KMS-11 (cell line): Measurements from ENCODE around the gene TOX2.

Experiments
- H2AFZ ChIP-seq: fragments of 200-600 bp; sonication (generic); 2 replicates; pipeline ENCODE4 v1.6.1; 2016; ENCODE audit warnings: antibody characterized with exemption, mixed run types, low read depth
- H3K27ac ChIP-seq: fragments of 200-600 bp; sonication (generic); 2 replicates; pipeline ENCODE4 v1.6.1; 2016; ENCODE audit warnings: mild to moderate bottlenecking, mixed run types
- H3K27me3 ChIP-seq: fragments of 200-600 bp; sonication (generic); 2 replicates; pipeline ENCODE4 v1.6.1; 2017; ENCODE audit warnings: mild to moderate bottlenecking, low read depth, mixed run types, moderate library complexity; ENCODE audit not compliant: insufficient read depth
- H3K36me3 ChIP-seq: fragments of 200-600 bp; sonication (generic); 2 replicates; pipeline ENCODE4 v1.6.1; 2017; ENCODE audit warnings: mild to moderate bottlenecking, mixed run types; ENCODE audit not compliant: insufficient read depth
- H3K4me1 ChIP-seq: fragments of 200-600 bp; sonication (generic); 2 replicates; pipeline ENCODE4 v1.6.1; 2016; ENCODE audit warnings: mild to moderate bottlenecking, low read depth, mixed run types; ENCODE audit not compliant: poor library complexity, severe bottlenecking
- H3K4me2 ChIP-seq: fragments of 200-600 bp; sonication (generic); 2 replicates; pipeline ENCODE4 v1.7.0; 2016; ENCODE audit warnings: mild to moderate bottlenecking, mixed run types
- H3K4me3 ChIP-seq: fragments of 200-600 bp; sonication (generic); IDR thresholded peaks from 2 replicates; pipeline ENCODE4 v1.6.1; 2017; ENCODE audit warnings: low read depth, low read length, mixed read lengths; ENCODE audit not compliant: insufficient read depth
- H3K79me2 ChIP-seq: fragments of 200-600 bp; sonication (generic); 2 replicates; pipeline ENCODE4 v1.6.1; 2016; ENCODE audit warnings: low read depth, mixed run types; ENCODE audit not compliant: insufficient read depth
- H3K9ac ChIP-seq: fragments of 200-600 bp; sonication (generic); 2 replicates; pipeline ENCODE4 v1.6.1; 2016; ENCODE audit warnings: mild to moderate bottlenecking, mixed run types
- H4K20me1 ChIP-seq: fragments of 200-600 bp; sonication (generic); 2 replicates; pipeline ENCODE4 v1.6.1; 2016; ENCODE audit warnings: mild to moderate bottlenecking, mixed run types; ENCODE audit not compliant: insufficient read depth
- CTCF ChIP-seq: fragments of 200-600 bp; sonication (generic); conservative IDR thresholded peaks from 2 replicates; pipeline ENCODE4 v1.6.1; 2017; ENCODE audit warnings: low read depth, mild to moderate bottlenecking, antibody characterized with exemption, low read length, moderate library complexity, mixed read lengths

Gene TOX2

GRCh38 chr20:43904827-43905177, 9.8 kb upstream of the TOX2 start:
- TF ChIP-seq CTCF = no peak
- H3K36me3 ChIP-seq = no peaks in the 10 kb centered on the region
- no peaks in the 10 kb centered on the region for H3K27me3 ChIP-seq
- no peak overlapping the region for H2AFZ ChIP-seq
- H3K4me1 ChIP-seq = no peaks in the 10 kb centered on the region
- H3K79me2 ChIP-seq = no peaks in the 10 kb centered on the region
- no peak overlapping the region for H3K4me3 ChIP-seq
- no peak overlapping the region for H3K4me2 ChIP-seq
- H3K9ac ChIP-seq = no peak overlapping the region
- no peak overlapping the region for H3K27ac ChIP-seq
- no peaks in the 10 kb centered on the region for H4K20me1 ChIP-seq

- no peaks in the 10 kb centered on the region for H4K20me1 ChIP-seq
- no peak for TF ChIP-seq CTCF
Measured at GRCh38 chr20:43906505-43907034, 8.1 kb upstream of the TOX2 start.

GRCh38 chr20:43909211-43909610, 5.4 kb upstream of the TOX2 start:
- Histone ChIP-seq H3K4me3 (no peak overlapping the region), H3K4me2 (no peak overlapping the region), H4K20me1 (no peaks in the 10 kb centered on the region), H3K27ac (no peak overlapping the region), H3K79me2 (no peaks in the 10 kb centered on the region), H3K9ac (no peak overlapping the region), H3K4me1 (peaks cover 19% of the 10 kb centered on the region), H2AFZ (no peak overlapping the region), H3K36me3 (no peaks in the 10 kb centered on the region), H3K27me3 (no peaks in the 10 kb centered on the region)
- no peak for TF ChIP-seq CTCF

More at GRCh38 chr20:43906505-43907034, 8.1 kb upstream of the TOX2 start:
- no peak overlapping the region for H3K27ac ChIP-seq
- peaks cover 12% of the 10 kb centered on the region for H3K4me1 ChIP-seq
- H2AFZ ChIP-seq = no peak overlapping the region
- H3K79me2 ChIP-seq = no peaks in the 10 kb centered on the region
- H3K27me3 ChIP-seq = no peaks in the 10 kb centered on the region
- H3K4me2 ChIP-seq = no peak overlapping the region
- no peak overlapping the region for H3K4me3 ChIP-seq
- no peak overlapping the region for H3K9ac ChIP-seq
- no peaks in the 10 kb centered on the region for H3K36me3 ChIP-seq

GRCh38 chr20:43909720-43910119, 4.9 kb upstream of the TOX2 start:
- no peak overlapping the region for H3K27ac ChIP-seq
- H3K36me3 ChIP-seq = no peaks in the 10 kb centered on the region
- H3K79me2 ChIP-seq = no peaks in the 10 kb centered on the region
- H3K9ac ChIP-seq = no peak overlapping the region
- H2AFZ ChIP-seq = no peak overlapping the region
- no peaks in the 10 kb centered on the region for H3K27me3 ChIP-seq
- TF ChIP-seq CTCF = no peak
- H3K4me1 ChIP-seq = peaks cover 20% of the 10 kb centered on the region
- H3K4me2 ChIP-seq = no peak overlapping the region
- H4K20me1 ChIP-seq = no peaks in the 10 kb centered on the region
- no peak overlapping the region for H3K4me3 ChIP-seq
